ENCODE results near the gene NMT1.

- no peak for TF ChIP-seq YY1 (IDR thresholded peaks at IDR 0.05; ENCODE audit: insufficient read depth, insufficient read length)
- TF ChIP-seq SUZ12 (IDR thresholded peaks at IDR 0.05; ENCODE audit: extremely low read depth, insufficient read depth, insufficient read length) = no peak
- no peak for TF ChIP-seq ZNF274 (IDR thresholded peaks at IDR 0.05; ENCODE audit: low read depth, low read length)
Observed at GRCh38 chr17:45155483-45155882, 94.4 kb downstream of the NMT1 start.

Measured in NT2/D1 (cell line).